GM18951 (cell line): ENCODE data around the gene HPS5.
"Not testable (repeated sequence)": the region's sequence is repeated elsewhere in the genome, so short reads cannot be mapped to it uniquely, and the experiment has no call there.

Experiments
- POLR2A ChIP-seq: IDR thresholded peaks from 4 replicates; pipeline ENCODE4 v1.6.1; 2011; ENCODE audit warnings: mild to moderate bottlenecking; ENCODE audit not compliant: insufficient read length, insufficient read depth; ENCODE audit errors: extremely low read depth
- in situ Hi-C: fragments of 300-500 bp; cut with MboI; formaldehyde crosslinking; loops from one replicate; pipeline ENCODE4 v1.12.0; 2022; ENCODE audit warnings: low sequenced_read_pairs, mixed read lengths, inconsistent platforms; ENCODE audit not compliant: unreplicated experiment

The HPS5 gene

DNA sequence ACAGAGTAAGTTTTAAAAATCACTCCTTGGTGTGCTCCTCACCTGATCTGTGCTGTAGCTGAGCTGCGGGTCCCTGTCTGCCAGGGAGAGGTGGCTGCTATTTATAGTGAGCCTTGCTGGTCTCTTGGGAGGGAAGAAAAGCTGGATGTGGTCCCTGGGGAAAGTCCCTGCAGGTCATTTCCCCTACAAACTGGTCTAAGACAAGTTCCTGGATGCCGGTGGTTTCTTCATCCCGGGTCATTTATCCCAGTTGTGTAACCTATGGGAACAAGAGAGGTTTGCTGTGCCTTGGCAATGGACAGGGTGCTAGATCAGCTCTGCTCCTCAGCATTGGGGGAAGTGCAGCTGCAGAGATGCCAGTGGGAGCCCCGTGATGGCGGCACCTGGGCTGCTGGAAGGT, 73.4 kb downstream of the HPS5 start, which contains the start of gene SAA2:
TSS of gene SAA2 (minus strand) at position 108 of the 400 bp plus-strand sequence. CDS start 657 bp downstream, outside the sequence.
- no peak for TF ChIP-seq POLR2A
- in situ Hi-C loops: no loop called here

- in situ Hi-C loops: not testable (repeated sequence)
These were observed 74.8 kb downstream of the HPS5 start for GRCh38 chr11:18247191-18247581.

- in situ Hi-C loops: not testable (repeated sequence)
- peak; percentile 8 for TF ChIP-seq POLR2A
These were observed 75.4 kb downstream of the HPS5 start for GRCh38 chr11:18246379-18247190.

- TF ChIP-seq POLR2A: no peak
- in situ Hi-C loops: no loop called here
These were observed 76.5 kb downstream of the HPS5 start for GRCh38 chr11:18245396-18245795.

DNA sequence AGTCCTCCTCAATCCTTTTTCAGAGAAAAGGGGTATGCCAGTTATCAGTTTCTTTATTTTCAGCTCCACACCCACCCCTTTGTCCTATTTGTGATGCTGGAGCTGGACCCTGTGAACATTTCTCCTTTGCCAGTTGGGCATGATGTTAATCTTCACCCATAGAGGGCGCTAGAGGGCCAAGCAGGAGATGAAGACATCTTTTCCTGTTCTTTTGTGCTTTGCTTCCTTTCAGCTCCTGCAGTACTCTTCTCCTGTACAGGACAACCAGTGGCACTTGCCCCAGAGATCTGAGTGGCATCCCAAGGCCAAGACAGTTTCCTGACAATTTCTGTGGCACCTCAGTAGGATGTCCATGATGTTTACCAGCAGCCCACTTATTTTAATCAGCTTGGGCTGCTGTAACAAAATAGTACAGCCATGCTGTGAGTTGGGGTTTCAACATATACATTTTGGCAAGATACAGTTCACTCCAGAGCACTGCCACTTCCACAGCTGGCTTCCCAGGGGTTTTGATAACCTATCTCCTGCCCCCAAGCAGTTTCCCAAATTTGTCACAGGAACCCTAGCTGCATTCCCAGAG, 78.1 kb downstream of the HPS5 start:
- in situ Hi-C loops: no loop called here
- no peak for TF ChIP-seq POLR2A

DNA sequence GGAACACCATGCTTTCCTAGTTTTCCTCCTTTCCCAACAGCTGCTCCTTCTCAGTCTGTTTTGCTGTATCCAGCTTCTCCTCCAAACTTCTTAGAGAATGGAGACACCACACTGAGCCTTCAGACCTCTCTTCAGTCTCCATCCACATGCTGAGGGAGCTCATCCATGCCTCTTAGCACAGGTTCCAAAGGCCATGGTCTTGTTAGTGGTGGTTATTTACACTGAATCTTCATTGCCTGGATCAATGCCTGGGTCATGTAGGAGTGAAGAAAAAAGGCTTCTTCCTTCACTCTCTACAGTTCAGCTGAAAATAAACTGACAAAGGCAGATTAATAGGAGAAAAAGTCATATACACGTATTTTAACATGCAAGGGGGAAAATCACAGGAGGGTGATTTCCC, 82.3 kb downstream of the HPS5 start:
- in situ Hi-C loops: no loop called here
- no peak for TF ChIP-seq POLR2A

GRCh38 chr11:18236664-18237356, 85.1 kb downstream of the HPS5 start, which contains the start of gene SAA4:
Gene SAA4, minus strand, starts transcription at chr11:18236802. Its CDS starts 876 bp downstream, at chr11:18235926.
- TF ChIP-seq POLR2A: no peak
- in situ Hi-C loops: no loop called here

DNA sequence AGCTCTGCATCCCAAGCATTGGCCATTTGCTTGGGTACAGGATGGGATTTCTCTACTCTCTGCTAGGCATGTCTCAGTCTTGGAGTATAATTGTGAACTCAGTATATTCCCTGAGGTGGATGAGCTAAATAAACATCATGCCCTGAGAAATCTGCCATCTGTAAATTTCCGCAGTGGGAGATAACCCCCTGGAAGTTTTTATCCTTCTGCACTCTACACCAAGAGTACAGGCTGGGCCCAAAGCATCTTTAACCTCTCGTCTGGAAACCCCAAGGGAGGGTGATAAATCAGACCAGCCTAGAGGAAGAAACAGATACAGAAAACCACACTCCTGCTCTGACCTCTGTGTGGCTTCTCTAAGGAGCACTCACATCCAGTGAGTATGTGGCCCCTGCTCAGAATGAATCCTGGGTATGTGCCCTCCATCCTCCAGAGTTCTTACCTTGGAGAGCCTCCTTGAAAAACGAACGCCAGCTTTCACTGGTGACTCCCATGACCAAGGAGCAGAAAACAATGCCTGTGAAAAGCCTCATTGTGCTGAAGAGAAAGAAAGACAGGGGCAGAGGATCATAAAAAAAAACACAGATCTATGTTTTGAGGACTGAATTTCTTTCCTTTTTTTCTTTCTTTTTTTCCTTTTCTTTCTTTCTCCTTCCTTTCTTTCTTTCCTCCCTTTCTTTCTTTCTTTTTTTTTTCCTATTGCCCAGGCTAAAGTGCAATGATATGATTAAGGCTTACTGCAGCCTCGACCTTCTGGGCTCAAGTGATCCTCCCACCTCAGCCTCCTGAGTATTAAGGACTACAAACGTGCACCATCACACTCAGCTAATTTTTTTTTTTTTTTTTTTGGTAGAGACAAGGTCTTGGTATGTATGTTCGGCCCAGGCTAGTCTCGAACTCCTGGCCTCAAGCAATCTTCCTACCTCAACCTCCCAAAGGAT, 86.3 kb downstream of the HPS5 start:
- no peak for TF ChIP-seq POLR2A
- in situ Hi-C loops: no loop called here

- in situ Hi-C loops: no loop called here
- no peak for TF ChIP-seq POLR2A
These were observed 88.0 kb downstream of the HPS5 start for GRCh38 chr11:18233912-18234311.

- in situ Hi-C loops: no loop called here
- no peak for TF ChIP-seq POLR2A
These were observed 91.1 kb downstream of the HPS5 start for GRCh38 chr11:18230859-18231258.

DNA sequence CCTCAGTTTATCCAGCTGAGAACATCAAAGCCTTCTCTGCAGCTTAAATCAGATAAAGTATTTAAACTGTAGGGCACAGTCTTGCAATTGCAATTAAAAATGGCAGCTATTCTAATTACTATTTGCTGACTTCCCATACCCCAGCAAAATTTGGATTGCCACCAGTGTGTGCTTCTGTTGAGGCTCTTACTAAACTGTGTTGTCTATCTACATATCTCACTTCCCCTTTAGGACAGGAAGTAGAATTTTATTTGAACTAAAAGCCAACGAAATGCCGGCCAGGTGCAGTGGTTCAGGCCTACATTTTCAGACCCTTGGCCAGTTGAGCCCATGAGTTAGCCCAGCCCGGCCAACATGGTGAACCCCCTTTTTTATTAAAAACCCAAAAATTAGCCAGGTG, 92.4 kb downstream of the HPS5 start:
- in situ Hi-C loops: no loop called here
- no peak for TF ChIP-seq POLR2A
